Fibroblast of skin of right biceps (primary cell): ENCODE measurements around the gene SLC6A1.

Experiments used
- DNase-seq: peaks from one replicate; pipeline ENCODE4 v3.0.0-alpha.2; 2013

SLC6A1 gene

GRCh38 chr3:10992017-10992942 is at the start of gene SLC6A1:
Gene SLC6A1 (plus strand): TSS chr3:10992748. CDS start chr3:11017212, 24,464 bp downstream.
- no peak for DNase-seq

GRCh38 chr3:10944866-10945265 is 47.7 kb upstream of the SLC6A1 start:
- no peak for DNase-seq

GRCh38 chr3:10945683-10946287 is 46.8 kb upstream of the SLC6A1 start:
- DNase-seq: peak; percentile 37

GRCh38 chr3:10946526-10946925 is 46.0 kb upstream of the SLC6A1 start:
- no peak for DNase-seq

- DNase-seq: no peak
Observed at GRCh38 chr3:10948326-10948725, 44.2 kb upstream of the SLC6A1 start.

GRCh38 chr3:10949197-10949596 is 43.4 kb upstream of the SLC6A1 start:
- DNase-seq: no peak

- DNase-seq: peak; percentile 50
Observed at GRCh38 chr3:10950476-10951294, 41.9 kb upstream of the SLC6A1 start.

GRCh38 chr3:10951295-10951926 is 41.1 kb upstream of the SLC6A1 start:
- DNase-seq: no peak

- no peak for DNase-seq
Observed at GRCh38 chr3:10952525-10952924, 40.0 kb upstream of the SLC6A1 start.

- DNase-seq: no peak
Observed at GRCh38 chr3:10954740-10955139, 37.8 kb upstream of the SLC6A1 start.

- DNase-seq: no peak
Observed at GRCh38 chr3:10955711-10956453, 36.7 kb upstream of the SLC6A1 start.

GRCh38 chr3:10956531-10956930 is 36.0 kb upstream of the SLC6A1 start:
- no peak for DNase-seq

- DNase-seq: no peak
Observed at GRCh38 chr3:10956986-10957385, 35.6 kb upstream of the SLC6A1 start.

- DNase-seq: peak; percentile 16
Observed at GRCh38 chr3:10957976-10958749, 34.4 kb upstream of the SLC6A1 start.

- no peak for DNase-seq
Observed at GRCh38 chr3:10960255-10960654, 32.3 kb upstream of the SLC6A1 start.

GRCh38 chr3:10961921-10962320 is 30.6 kb upstream of the SLC6A1 start:
- DNase-seq: no peak

- DNase-seq: no peak
Observed at GRCh38 chr3:10962481-10963036, 30.0 kb upstream of the SLC6A1 start.

- peak; percentile 29 for DNase-seq
Observed at GRCh38 chr3:10964537-10965167, 27.9 kb upstream of the SLC6A1 start.

GRCh38 chr3:10968401-10968800 is 24.1 kb upstream of the SLC6A1 start:
- DNase-seq: no peak

- no peak for DNase-seq
Observed at GRCh38 chr3:10970306-10970960, 22.1 kb upstream of the SLC6A1 start.
